Brain microvascular endothelial cell (primary cell): ENCODE data around the gene CARS1.

Source experiments
- DNase-seq: peaks from one replicate; pipeline ENCODE4 v3.0.0-alpha.2; 2020
- H3K27ac ChIP-seq: fragments of 250-450 bp; sonication (Bioruptor Pico); 2 replicates; pipeline ENCODE4 v1.5.1; 2020; ENCODE audit warnings: mild to moderate bottlenecking, moderate library complexity
- H3K27me3 ChIP-seq: fragments of 250-450 bp; sonication (Bioruptor Pico); replicated peaks from 2 replicates; pipeline ENCODE4 v1.5.1; 2020; ENCODE audit warnings: mild to moderate bottlenecking
- H3K36me3 ChIP-seq: fragments of 250-450 bp; sonication (Bioruptor Pico); replicated peaks from 2 replicates; pipeline ENCODE4 v1.5.1; 2020; ENCODE audit warnings: mild to moderate bottlenecking
- H3K4me3 ChIP-seq: 2 replicates; pipeline ENCODE4 v1.5.1; 2011; ENCODE audit warnings: low read depth, mild to moderate bottlenecking, control low read depth, low read length, moderate library complexity
- in situ Hi-C: cut with HindIII; loops from 2 replicates; pipeline ENCODE4 v1.10.0; 2017; ENCODE audit warnings: low sequenced_read_pairs, low pct_ligation_motif_present
- TF ChIP-seq, protein P1 (sequence below): IDR thresholded peaks from 2 replicates; pipeline ENCODE4 v1.5.1; 2011; ENCODE audit warnings: low read depth, mild to moderate bottlenecking, moderate library complexity, low read length, control low read depth, inconsistent platforms; ENCODE audit errors: missing control alignments

The CARS1 gene

DNA sequence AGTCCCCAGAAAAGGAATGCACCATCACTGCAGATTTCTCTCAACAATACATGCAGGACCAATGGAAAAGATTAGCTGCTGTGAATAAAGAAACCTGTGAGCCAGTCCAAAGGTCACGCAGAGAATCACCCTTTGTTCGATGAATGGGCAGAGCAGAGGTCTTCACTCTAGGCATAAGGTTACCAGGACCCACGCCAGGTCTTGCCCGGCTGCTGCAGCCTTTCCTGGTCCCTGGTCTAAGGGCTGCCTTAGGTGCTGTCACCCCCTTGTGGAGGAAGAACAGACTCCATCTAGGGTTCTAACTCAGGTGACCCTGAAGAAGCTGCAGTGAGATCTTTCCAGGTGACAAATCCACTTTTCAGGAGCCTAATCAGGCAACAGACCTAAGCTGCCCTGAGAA, 36.1 kb downstream of the CARS1 start:
- Histone ChIP-seq H3K4me3 (no peak overlapping the region), H3K27ac (no peak overlapping the region), H3K27me3 (no peaks in the 10 kb centered on the region), H3K36me3 (peaks cover 64% of the 10 kb centered on the region)
- TF ChIP-seq, protein P1, sequence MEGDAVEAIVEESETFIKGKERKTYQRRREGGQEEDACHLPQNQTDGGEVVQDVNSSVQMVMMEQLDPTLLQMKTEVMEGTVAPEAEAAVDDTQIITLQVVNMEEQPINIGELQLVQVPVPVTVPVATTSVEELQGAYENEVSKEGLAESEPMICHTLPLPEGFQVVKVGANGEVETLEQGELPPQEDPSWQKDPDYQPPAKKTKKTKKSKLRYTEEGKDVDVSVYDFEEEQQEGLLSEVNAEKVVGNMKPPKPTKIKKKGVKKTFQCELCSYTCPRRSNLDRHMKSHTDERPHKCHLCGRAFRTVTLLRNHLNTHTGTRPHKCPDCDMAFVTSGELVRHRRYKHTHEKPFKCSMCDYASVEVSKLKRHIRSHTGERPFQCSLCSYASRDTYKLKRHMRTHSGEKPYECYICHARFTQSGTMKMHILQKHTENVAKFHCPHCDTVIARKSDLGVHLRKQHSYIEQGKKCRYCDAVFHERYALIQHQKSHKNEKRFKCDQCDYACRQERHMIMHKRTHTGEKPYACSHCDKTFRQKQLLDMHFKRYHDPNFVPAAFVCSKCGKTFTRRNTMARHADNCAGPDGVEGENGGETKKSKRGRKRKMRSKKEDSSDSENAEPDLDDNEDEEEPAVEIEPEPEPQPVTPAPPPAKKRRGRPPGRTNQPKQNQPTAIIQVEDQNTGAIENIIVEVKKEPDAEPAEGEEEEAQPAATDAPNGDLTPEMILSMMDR = peak; percentile 82
- DNase-seq = no peak
- in situ Hi-C loops = no loop called here

DNA sequence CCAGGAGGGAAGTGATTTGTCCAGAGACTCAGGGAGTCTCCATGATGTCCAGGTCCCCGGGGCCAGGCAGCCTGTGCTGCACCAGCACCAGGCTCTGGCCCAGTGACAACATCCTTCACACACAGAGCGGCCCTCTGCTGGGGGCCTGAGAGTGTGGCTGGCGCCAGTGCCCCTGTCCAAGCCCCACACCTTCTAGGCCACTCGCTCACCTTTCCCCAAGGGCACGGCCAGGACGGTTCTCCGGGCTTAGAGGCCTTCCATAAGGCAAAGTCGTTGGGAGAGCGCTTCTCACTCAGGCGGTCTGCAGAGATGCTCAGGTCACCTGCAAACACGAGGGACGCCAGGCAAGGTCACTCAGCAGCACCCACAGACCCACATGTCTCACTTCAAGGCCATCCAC, 37.2 kb downstream of the CARS1 start:
- Histone ChIP-seq H3K27ac (no peak overlapping the region), H3K27me3 (no peaks in the 10 kb centered on the region), H3K36me3 (peaks cover 63% of the 10 kb centered on the region), H3K4me3 (no peak overlapping the region)
- in situ Hi-C loops = no loop called here
- TF ChIP-seq, protein P1 = no peak
- no peak for DNase-seq

DNA sequence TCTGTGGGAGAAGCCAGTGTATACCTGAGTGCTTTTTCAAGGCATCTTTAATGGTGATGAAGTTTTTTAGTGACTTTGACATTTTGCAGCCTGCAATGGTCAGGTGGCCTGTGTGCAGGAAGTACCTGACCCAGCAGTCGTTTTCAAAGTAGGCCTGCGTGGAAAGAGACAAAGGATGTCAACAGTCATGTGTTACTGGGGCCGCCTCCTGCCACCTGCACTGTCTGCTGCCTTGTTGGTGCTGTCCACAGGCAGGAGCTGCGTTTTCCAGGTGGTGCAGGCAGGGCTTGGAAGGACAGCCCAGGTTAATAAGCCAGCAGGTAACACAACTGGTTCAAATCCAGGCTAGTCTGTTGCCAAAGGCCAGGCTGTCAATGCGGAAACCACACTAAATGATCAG, 38.6 kb downstream of the CARS1 start:
- Histone ChIP-seq H3K27ac (no peak overlapping the region), H3K4me3 (no peak overlapping the region), H3K36me3 (peaks cover 67% of the 10 kb centered on the region), H3K27me3 (no peaks in the 10 kb centered on the region)
- no peak for DNase-seq
- in situ Hi-C loops = no loop called here
- TF ChIP-seq, protein P1 = no peak

DNA sequence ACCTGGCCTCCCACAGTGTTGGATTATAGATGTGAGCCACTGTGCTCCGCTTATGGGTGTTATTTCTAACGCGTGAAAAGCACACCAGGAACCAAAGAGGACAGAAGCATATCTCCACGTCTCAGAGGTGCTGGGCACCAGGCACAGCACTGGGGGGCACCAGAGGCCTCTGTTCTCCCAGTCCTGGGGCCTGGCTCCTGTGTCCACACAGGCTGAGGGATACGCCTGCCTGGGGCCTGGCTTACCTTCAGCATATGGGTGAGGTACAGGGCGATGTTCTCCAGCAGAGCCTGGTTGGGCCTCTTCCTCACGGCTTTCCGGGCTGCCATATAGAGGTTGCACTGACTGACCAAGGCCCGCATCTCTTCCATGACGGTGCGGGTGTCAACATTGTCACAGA, 40.4 kb downstream of the CARS1 start:
- TF ChIP-seq, protein P1 = peak; percentile 26
- Histone ChIP-seq H3K27me3 (no peaks in the 10 kb centered on the region), H3K27ac (no peak overlapping the region), H3K36me3 (peaks cover 76% of the 10 kb centered on the region), H3K4me3 (no peak overlapping the region)
- no peak for DNase-seq
- in situ Hi-C loops = no loop called here

DNA sequence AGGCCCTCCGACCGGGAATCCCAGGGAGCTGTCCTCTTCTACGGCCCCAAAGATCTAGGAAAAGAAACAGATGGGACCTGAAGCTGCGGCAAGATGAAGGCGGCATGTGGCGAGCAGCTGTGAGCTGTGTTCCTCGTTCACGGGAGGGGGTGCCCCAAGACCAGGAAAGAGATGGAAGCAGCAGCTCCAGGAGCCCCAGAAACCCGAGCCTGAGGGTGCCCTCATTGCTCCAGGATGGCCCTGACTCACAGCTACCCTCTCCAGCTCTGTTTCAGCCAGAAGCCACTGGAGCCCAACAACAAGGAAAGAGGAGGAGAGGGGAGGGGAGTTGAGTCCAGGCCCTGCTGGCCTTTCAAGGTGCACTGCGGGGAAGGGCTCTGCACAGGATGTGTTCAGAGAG, 41.4 kb downstream of the CARS1 start:
- DNase-seq = no peak
- Histone ChIP-seq H3K36me3 (peaks cover 82% of the 10 kb centered on the region), H3K27me3 (no peaks in the 10 kb centered on the region), H3K27ac (no peak overlapping the region), H3K4me3 (no peak overlapping the region)
- TF ChIP-seq, protein P1 = no peak
- in situ Hi-C loops = no loop called here

DNA sequence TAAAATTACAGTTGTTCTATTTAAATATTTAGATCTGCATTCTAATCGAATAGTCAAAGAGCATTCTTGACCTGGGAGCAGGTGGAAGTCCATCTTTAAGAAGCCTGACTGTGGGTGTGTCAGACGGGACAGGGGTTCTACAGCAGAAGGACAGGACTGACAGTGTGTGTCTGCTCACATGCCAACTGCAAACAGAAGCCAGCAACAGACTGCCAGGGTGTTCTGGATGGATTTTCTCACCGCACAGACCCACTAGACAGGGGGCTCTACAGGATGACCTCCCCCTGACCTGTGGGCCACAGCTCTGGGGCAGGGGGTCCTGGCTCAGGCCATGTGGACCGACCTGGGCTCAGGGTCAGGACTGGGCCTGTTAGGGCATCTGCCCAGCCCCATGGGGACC, 42.3 kb downstream of the CARS1 start:
- in situ Hi-C loops = no loop called here
- Histone ChIP-seq H3K36me3 (peaks cover 87% of the 10 kb centered on the region), H3K4me3 (no peak overlapping the region), H3K27ac (no peak overlapping the region), H3K27me3 (no peaks in the 10 kb centered on the region)
- TF ChIP-seq, protein P1 = no peak
- DNase-seq = no peak
